OCI-M2 (cell line): ENCODE data around the gene ATP5MK.
"Not testable (repeated sequence)": the region's sequence is repeated elsewhere in the genome, so short reads cannot be mapped to it uniquely, and the experiment has no call there.

Experiments used
- DNase-seq: peaks from one replicate; lab custom pipeline; 2025; ENCODE audit not compliant: unreplicated experiment; lab: John Stamatoyannopoulos, UW

The ATP5MK gene

DNA sequence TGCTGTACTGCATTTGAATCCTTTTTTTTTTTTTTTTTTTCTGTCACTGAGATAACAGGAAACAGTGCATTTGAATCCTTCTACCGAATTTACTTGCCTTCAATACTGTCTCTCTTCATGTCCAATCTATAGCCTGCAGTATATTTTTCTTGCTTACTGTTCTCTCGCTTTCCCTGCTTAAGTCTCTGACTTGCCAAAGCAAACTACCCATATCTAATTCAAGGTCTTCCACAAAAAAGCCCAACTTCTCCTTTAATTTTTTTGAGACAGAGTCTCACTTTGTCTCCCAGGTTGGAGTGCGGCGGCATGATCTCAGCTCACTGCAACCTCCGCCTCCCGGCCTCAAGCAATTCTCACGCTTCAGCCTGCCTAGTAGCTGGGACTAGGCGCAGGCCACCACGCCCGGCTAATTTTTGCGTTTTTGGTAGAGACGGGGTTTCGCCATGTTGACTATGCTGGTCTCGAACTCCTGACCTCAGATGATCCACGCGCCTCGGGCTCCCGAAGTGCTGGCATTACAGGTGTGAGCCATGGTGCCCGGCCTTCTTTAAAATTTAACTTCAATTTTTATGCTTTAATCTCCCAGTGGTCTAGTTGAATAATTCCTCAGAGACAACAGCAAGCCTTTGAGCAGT is 1.0 kb upstream of the ATP5MK start:
- DNase-seq = no peak

GRCh38 chr10:103396789-103397087 is 463 bp upstream of the ATP5MK start:
- DNase-seq = no peak

- no peak for DNase-seq
Measured at GRCh38 chr10:103395754-103396066, 565 bp downstream of the ATP5MK start.

- DNase-seq = no peak
Measured at GRCh38 chr10:103394180-103394579, 2.1 kb downstream of the ATP5MK start.

DNA sequence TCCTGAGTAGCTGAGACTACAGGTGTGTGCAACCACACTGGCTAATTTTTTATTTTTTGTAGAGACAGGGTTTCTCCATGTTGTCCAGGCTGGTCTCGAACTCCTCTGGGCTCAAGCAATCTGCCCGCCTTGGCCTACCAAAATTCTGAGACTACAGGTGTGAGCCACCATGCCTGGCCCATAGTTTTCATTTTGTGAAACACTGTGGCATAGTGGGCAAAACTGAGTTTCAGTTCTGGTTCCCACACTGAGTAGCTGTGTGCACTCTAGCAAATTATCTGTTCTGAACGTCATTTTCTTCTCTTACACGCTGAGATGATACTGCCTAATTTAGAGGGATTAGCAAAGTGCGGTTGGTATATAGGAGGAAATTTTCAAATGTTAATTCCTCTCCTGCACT is 13.5 kb downstream of the ATP5MK start:
- no peak for DNase-seq

DNA sequence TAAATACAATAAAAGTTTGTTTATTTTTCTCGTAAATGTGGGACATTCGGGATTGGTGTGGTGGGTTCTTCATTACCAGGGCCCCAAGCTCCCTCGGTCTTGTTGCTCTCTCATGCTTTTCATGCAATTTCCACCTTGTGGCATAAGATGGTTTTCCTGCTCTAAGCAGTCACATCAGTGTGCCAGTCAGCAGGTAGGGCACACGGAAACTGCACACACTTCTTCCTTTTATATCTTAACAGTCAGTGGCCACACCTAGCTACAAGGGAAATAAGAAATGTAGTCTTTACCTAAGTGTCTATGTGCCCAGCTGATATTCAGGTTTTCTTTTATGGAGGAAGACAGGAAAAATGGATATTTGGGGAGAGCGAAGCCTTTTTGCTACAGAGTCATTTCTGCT is 22.0 kb downstream of the ATP5MK start:
- no peak for DNase-seq

- DNase-seq = no peak
Measured at GRCh38 chr10:103373544-103373943, 22.7 kb downstream of the ATP5MK start.

- DNase-seq = peak; percentile 76
Measured at GRCh38 chr10:103367782-103368518, 28.3 kb downstream of the ATP5MK start, which contains the start of gene TAF5. Gene TAF5 (plus strand): TSS chr10:103367976. CDS start chr10:103367990, 14 bp downstream.

- no peak for DNase-seq
Measured at GRCh38 chr10:103367379-103367781, 28.9 kb downstream of the ATP5MK start.

DNA sequence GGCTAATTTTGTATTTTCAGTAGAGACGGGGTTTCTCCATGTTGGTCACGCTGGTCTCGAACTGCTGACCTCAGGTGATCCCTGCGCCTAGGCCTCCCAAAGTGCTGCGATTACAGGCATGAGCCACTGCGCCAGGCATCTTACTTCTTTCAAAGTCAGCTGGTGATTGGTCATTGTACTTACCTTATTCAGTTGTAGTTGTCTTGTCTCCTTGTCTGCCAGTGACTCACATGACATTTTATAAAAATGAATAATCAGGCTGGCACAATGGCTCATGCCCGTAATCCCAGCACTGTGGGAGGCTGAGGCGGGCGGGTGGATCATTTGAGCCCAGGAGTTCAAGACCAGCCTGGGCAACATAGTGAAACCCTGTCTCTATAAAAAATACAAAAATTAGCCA is 35.5 kb downstream of the ATP5MK start:
- not testable (repeated sequence) for DNase-seq

GRCh38 chr10:103359493-103359892 is 36.8 kb downstream of the ATP5MK start:
- not testable (repeated sequence) for DNase-seq

- no peak for DNase-seq
Measured at GRCh38 chr10:103355906-103356599, 40.2 kb downstream of the ATP5MK start.

GRCh38 chr10:103354567-103354966 is 41.7 kb downstream of the ATP5MK start:
- DNase-seq = not testable (repeated sequence)

- no peak for DNase-seq
Measured at GRCh38 chr10:103353281-103353680, 43.0 kb downstream of the ATP5MK start.

- DNase-seq = peak; percentile 43
Measured at GRCh38 chr10:103350517-103351260, 45.6 kb downstream of the ATP5MK start, which contains the start of gene PCGF6. Gene PCGF6 (minus strand): TSS chr10:103351140. CDS start chr10:103351066, 74 bp downstream.

DNA sequence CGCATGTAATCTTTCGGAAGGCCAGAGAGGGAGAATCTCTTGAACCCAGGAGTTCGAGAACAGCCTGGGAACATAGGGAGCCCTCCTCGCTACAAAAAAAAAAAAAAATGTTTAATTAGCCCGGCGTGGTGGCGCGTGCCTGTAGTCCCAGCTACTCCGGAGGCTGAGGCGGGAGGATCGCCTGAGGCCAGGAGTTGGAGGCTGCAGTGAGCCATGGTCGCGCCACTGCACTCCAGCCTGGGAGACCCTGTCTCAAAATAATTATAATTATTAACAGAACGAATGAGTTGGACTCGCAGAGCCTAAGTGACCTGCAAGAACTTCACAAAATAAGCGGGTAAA is 46.1 kb downstream of the ATP5MK start:
- no peak for DNase-seq
